Smooth muscle cell (in vitro differentiated cells): ENCODE data around the gene EPHA2. TPM values are rescaled to one million over a fixed set of nuclear protein-coding genes. Genes with fewer than 3 reads are reported as not detected.

Source experiments
- DNase-seq: peaks from one replicate; lab custom pipeline; 2025; ENCODE audit not compliant: unreplicated experiment; lab: John Stamatoyannopoulos, UW
- H2AFZ ChIP-seq: fragments of 200-600 bp; sonication (generic); 2 replicates; pipeline ENCODE4 v1.6.0; 2016; ENCODE audit warnings: antibody characterized with exemption, low read depth, mild to moderate bottlenecking
- H3F3A ChIP-seq: fragments of 200-600 bp; sonication (generic); 2 replicates; pipeline ENCODE4 v1.6.0; 2017; ENCODE audit warnings: antibody characterized with exemption, low read depth
- H3K27ac ChIP-seq: fragments of 200-600 bp; sonication (generic); 2 replicates; pipeline ENCODE4 v1.5.1; 2016; ENCODE audit warnings: low read depth, mild to moderate bottlenecking
- H3K27me3 ChIP-seq: fragments of 200-600 bp; sonication (generic); 2 replicates; pipeline ENCODE4 v1.6.1; 2016; ENCODE audit warnings: low read depth, mild to moderate bottlenecking
- H3K36me3 ChIP-seq: fragments of 200-600 bp; sonication (generic); 2 replicates; pipeline ENCODE4 v1.5.1; 2016; ENCODE audit warnings: low read depth
- H3K4me1 ChIP-seq: fragments of 200-600 bp; sonication (generic); 2 replicates; pipeline ENCODE4 v1.5.1; 2016; ENCODE audit warnings: low read depth
- H3K4me2 ChIP-seq: fragments of 200-600 bp; sonication (generic); 2 replicates; pipeline ENCODE4 v1.6.0; 2016; ENCODE audit warnings: mild to moderate bottlenecking
- H3K4me3 ChIP-seq: fragments of 200-600 bp; sonication (generic); 2 replicates; pipeline ENCODE4 v1.5.1; 2016; ENCODE audit warnings: mild to moderate bottlenecking
- H3K79me2 ChIP-seq: fragments of 200-600 bp; sonication (generic); 2 replicates; pipeline ENCODE4 v1.6.0; 2016; ENCODE audit warnings: low read depth, mild to moderate bottlenecking
- H3K9ac ChIP-seq: fragments of 200-600 bp; sonication (generic); 2 replicates; pipeline ENCODE4 v1.6.0; 2016; ENCODE audit warnings: low read depth
- H3K9me3 ChIP-seq: fragments of 200-600 bp; sonication (generic); replicated peaks from 2 replicates; pipeline ENCODE4 v1.5.1; 2016; ENCODE audit warnings: low read depth
- H4K20me1 ChIP-seq: fragments of 200-600 bp; sonication (generic); 2 replicates; pipeline ENCODE4 v1.6.0; 2016; ENCODE audit warnings: low read depth
- CTCF ChIP-seq: fragments of 200-600 bp; sonication (generic); IDR thresholded peaks from 2 replicates; pipeline ENCODE4 v1.5.1; 2017; ENCODE audit warnings: borderline replicate concordance, mild to moderate bottlenecking, antibody characterized with exemption; ENCODE audit not compliant: insufficient read depth, poor library complexity, severe bottlenecking
- WGBS: methylation state at CpG from one replicate; pipeline ENCODE4 v1.1.7; 2016; ENCODE audit warnings: low lambda C conversion rate; 5-methylcytosine and 5-hydroxymethylcytosine counted together
- polyA plus RNA-seq: library from polyadenylated mRNA; unstranded; fragments of >200 nt; fragmentation: Nextera tagmentation; extraction: Ambion mirVana; gene quantifications from 2 replicates; pipeline ENCODE4 v1.2.1, GENCODE V29; 2016
- total RNA-seq: library from RNA; depleted of rRNA; stranded (reverse); fragments of >200 nt; gene quantifications from 2 replicates; pipeline ENCODE4 v1.2.3, GENCODE V29; 2014

The EPHA2 gene
- total and polyA plus RNA-seq, 2 experiments from 2014 or later = 27.3 to 34.8 TPM

- Histone ChIP-seq H3K79me2 (peaks cover 16% of the 10 kb centered on the region), H3K36me3 (no peaks in the 10 kb centered on the region), H3K27me3 (no peaks in the 10 kb centered on the region), H4K20me1 (peaks cover 15% of the 10 kb centered on the region), H3K4me1 (peaks cover 33% of the 10 kb centered on the region), H3K4me2 (no peak overlapping the region), H2AFZ (no peak overlapping the region), H3K4me3 (no peak overlapping the region), H3K9me3 (no peaks in the 10 kb centered on the region), H3F3A (peaks cover 7% of the 10 kb centered on the region), H3K9ac (no peak overlapping the region), H3K27ac (peak overlapping the region; percentile 34)
- 83% methylated on average over 16 of the region's 16 CpGs for WGBS
- DNase-seq = no peak
- no peak for TF ChIP-seq CTCF
Observed at GRCh38 chr1:16158993-16159831, 3.3 kb upstream of the EPHA2 start.

DNA sequence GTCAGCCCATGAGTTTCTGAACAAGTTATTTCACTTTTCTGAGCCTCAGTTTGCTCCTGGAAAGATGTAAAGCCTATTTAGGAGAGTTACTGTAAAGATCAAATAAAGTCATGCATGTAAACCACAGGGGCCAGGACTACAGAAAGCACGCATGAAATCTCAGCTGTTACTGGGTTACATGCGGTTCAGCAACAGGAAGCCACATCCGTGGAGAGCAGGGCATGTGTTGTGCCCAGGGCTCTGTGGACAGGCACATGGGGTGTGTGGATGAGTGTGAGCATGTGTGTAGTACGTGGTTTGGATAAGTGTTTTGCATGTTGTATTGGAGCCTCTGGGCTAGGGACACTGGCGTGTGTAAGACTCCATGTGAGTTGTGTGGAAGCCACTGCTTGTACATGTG, 2.2 kb upstream of the EPHA2 start:
- Histone ChIP-seq H3K79me2 (peaks cover 27% of the 10 kb centered on the region), H3K9ac (no peak overlapping the region), H3K27ac (no peak overlapping the region), H3F3A (peaks cover 3% of the 10 kb centered on the region), H3K9me3 (no peaks in the 10 kb centered on the region), H4K20me1 (peaks cover 27% of the 10 kb centered on the region), H3K27me3 (no peaks in the 10 kb centered on the region), H3K4me2 (no peak overlapping the region), H3K4me1 (peaks cover 37% of the 10 kb centered on the region), H3K36me3 (no peaks in the 10 kb centered on the region), H2AFZ (no peak overlapping the region), H3K4me3 (no peak overlapping the region)
- no peak for DNase-seq
- 95% methylated on average over 5 of the region's 5 CpGs for WGBS
- no peak for TF ChIP-seq CTCF

DNA sequence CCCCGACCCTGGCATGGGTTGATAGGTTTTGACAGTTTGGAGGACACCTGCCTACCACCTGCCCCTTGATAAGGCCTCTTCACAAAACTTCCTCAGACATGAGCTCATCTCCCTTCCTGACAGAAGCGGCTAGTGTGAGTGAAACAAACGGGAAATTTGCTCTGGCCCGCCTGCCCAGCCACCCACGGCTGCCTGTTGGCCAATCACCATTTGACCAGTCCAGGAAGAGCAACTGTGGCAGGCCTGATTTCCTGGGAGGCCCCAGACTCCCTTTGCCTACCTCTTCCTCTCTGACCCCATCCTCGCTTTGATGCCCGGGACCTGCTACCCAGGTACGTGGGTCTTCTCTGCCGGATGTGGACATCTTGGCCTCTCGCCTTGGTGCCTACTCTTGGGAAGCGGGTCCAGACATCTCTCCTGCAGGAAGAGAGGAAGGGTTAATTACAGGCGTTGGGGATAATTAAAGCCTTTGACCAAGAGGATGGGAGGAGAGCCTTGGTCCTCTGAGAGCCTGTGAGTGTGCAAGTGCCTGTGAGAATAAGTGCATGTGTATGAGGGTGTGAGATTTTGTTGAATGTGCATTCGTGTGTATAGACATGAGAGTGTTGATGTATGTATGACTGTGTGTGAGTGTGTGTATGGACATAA, 1.1 kb upstream of the EPHA2 start:
- WGBS = 56% methylated on average over 13 of the region's 13 CpGs
- peak overlapping the region; percentile 87 for H3K27ac ChIP-seq

More for the DNA sequence above, 1.1 kb upstream of the EPHA2 start:
- H2AFZ ChIP-seq = no peak overlapping the region
- H3K36me3 ChIP-seq = no peaks in the 10 kb centered on the region
- peaks cover 37% of the 10 kb centered on the region for H3K79me2 ChIP-seq
- no peaks in the 10 kb centered on the region for H3K9me3 ChIP-seq
- TF ChIP-seq CTCF = no peak
- no peak overlapping the region for H3K4me3 ChIP-seq
- no peaks in the 10 kb centered on the region for H3K27me3 ChIP-seq
- H4K20me1 ChIP-seq = peaks cover 29% of the 10 kb centered on the region
- H3F3A ChIP-seq = peaks cover 7% of the 10 kb centered on the region
- peaks cover 40% of the 10 kb centered on the region for H3K4me1 ChIP-seq
- no peak overlapping the region for H3K9ac ChIP-seq
- H3K4me2 ChIP-seq = peak overlapping the region; percentile 98
- DNase-seq = no peak
